Activated CD4-positive, CD25-positive, alpha-beta regulatory T cell treated with anti-CD3 and anti-CD28 coated beads, Interleukin-2, amount 50 U/mL, for 72 hours (primary cell): ENCODE results near the gene SUPT4H1.

Experiments
- DNase-seq: peaks from one replicate; pipeline ENCODE4 v3.0.0; 2021

The SUPT4H1 gene

DNA sequence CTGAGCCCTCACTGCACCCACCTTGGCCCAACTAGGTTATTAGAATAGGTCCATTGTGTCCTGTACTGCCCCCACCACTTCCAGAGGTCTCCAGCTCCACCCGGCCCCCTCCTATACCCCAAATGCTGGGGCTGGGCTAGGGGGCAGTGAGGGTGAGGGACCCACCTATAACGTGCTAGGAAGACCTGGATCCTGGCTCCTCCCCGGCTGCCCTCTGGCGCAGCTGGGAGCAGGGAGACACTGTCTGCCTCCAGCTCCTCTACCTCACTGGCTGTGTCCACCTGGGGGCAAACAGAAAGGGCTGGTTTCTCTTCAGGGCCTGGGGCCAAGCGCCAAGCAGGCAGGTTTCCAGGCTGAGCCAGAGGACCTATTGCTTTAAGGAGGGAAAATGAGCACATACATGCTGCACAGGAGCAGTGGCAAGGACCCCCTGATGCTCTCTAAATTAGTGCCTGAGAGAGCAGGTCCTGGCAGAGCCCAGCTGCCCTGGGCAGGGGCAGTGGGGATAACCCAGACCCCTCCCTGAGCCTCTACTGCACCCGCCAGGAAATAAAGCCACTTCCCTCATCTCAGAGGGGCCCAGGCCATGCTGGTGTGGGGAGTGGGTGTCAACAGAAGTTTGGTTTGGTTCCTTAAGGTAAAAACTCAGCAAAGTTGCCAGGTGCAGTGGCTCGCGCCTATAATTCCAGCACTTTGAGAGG is 35.6 kb downstream of the SUPT4H1 start:
- peak; percentile 32 for DNase-seq

DNA sequence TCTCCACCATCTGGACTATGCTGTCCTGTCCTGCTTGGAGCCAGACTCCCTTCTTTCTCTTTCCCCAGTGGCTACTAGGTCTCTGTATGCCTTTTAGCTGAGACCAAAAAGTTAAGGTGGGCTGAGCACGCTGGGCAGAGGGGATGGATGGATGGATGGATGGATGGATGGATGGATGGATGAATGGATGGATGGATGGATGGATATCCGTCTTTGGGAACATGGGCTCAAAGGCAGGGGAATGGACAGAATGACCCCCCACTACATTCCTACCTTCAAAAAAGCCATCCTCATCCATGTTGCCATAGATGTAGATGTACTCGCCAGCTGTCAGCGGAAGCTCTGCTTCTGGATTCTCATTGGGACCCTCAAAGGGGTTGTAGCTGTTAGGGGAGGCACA is 36.3 kb downstream of the SUPT4H1 start:
- DNase-seq = no peak

DNA sequence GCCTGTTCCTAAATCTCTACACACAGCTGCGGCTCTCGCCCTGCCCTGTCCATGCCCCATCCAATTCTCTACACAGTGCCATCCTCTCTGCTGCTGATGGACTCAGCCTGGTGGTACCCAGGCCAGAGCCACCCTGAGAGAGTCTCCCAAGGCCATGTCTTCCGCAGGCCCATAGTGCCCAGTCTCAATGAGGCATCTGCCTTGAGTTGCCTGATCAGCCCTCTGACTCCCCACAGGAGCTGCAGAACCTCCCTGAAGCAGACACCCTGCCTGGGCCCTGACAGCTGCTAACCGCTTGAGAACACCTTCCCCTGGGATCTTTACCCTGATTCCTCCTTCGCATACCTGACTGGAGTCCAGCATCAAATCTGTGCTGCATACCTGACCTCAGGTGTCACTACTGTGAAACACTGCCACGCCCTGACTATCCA is 36.7 kb downstream of the SUPT4H1 start:
- DNase-seq = peak; percentile 28

DNA sequence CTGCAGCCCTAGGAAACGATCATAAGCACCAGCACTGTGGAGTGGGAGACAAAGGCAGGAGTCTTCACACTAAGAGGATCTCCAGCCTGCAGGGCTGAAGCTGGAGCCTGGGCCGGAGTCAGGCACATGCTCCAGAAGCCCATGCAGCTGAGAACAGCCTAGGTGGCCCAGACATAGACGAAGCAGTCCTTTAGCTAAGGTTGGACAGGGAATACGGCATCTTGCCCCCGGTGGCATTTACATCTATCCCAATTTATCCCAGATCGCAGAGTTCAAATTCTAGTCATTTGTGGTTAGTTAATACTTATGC is 37.3 kb downstream of the SUPT4H1 start:
- DNase-seq = no peak

DNA sequence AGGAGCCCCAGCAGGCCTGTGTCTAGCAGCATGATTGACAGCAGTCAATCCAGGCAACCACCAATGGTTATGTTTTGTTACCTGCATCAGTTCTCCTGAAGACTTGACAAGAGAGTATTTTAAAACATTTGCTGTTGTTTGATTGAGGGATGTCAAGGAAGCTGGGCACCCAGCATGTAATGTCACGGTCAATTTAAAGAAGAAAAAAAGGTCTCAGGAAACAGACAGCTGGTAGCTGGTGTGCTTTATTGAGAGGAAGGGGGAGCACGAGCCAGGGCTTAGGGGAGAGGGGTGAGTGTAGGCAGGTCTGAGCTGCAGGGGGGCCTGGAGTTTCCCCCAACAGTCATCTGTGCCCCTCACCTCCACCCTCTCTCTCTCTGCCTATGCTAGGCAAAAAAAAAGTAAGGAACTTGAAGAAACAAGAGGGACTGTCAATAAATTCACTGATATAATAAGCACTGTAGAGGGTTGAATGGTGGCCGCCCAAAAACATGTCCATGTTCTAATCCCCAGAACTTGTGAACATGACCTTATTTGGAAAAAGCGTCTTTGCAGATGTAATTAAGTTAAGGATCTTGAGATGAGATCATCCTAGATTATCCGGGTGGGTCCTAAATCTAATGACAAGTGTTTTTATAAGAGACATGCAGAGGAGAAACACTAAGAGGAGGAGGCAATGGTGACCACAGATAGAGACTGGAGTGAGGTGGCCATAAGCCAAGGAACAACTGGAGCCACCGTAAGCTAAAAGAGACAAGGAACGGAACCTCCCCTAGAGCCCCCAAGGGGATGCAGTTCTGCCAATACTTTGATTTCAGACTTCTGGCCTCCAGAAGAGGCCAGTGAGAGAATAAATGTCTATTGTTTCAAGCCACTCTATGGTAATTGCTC is 37.9 kb downstream of the SUPT4H1 start:
- peak; percentile 18 for DNase-seq

DNA sequence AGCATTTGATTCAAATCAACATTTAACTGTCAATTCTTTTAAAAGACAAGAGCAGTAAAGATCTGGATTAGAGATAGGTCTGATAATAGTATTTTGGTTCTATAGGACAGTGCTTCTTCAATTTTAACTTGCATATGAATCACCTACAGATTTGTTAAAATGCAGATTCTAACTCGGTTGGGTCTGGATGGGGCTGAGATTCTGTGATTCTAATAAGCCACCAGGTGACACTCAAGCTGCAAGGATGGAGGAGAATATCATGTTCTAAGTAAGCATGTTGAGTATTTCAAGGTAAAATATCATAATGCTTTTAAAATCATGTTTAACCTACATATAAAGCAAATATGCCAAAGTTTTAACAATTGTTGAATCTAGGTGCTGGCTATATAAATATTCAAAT is 39.2 kb downstream of the SUPT4H1 start:
- no peak for DNase-seq

DNA sequence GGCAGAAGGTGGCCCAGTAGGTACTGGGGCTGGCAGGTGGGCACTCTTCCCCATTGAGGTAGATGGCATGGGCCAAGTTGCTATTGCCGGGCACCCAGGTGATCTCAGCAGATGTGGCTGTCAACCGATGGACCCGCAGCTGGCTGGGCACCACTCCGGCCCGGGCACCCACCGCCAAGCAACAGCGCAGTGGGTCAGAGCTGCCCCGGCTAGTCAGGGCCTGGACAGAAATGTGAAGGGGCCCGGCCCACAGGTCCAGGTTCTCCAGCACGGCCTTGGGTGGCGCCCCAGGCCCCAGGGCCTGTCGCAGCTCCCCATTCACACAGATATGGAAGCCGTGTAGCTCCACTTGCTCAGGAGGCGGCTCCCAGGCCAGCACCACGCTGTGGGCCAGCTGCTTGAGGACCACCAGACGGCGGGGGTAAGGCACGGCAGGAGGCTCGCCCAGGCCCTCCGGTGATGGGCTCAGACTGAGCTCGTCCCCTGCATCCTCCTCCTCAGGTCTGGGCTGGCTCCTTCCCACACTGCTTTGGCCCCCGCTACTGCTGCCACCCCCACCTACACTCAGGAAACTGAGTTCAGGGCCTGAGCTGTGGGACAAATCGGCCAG is 39.9 kb downstream of the SUPT4H1 start:
- DNase-seq = peak; percentile 29

DNA sequence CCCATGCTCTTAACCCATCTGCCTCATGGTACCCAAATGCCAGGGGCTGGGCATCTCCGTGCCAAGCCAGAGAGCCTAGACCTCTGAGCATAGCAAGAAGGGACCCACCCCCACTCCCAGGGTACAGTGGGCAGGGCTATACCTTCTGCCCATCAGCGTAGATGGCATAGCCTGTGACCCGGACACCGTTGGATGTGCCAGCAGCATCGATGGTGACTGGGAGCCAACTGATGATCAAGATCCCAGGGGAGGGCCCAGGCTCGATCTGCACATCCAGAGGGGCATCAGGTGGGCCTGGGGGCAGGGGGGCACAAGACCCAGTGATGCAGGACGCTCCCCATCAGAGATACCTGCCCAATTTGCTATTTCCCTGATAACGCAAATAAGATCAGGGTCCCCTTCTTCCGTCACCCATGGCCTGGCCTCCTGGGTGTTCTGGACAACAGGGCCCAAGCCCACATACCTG is 40.5 kb downstream of the SUPT4H1 start:
- peak; percentile 29 for DNase-seq

DNA sequence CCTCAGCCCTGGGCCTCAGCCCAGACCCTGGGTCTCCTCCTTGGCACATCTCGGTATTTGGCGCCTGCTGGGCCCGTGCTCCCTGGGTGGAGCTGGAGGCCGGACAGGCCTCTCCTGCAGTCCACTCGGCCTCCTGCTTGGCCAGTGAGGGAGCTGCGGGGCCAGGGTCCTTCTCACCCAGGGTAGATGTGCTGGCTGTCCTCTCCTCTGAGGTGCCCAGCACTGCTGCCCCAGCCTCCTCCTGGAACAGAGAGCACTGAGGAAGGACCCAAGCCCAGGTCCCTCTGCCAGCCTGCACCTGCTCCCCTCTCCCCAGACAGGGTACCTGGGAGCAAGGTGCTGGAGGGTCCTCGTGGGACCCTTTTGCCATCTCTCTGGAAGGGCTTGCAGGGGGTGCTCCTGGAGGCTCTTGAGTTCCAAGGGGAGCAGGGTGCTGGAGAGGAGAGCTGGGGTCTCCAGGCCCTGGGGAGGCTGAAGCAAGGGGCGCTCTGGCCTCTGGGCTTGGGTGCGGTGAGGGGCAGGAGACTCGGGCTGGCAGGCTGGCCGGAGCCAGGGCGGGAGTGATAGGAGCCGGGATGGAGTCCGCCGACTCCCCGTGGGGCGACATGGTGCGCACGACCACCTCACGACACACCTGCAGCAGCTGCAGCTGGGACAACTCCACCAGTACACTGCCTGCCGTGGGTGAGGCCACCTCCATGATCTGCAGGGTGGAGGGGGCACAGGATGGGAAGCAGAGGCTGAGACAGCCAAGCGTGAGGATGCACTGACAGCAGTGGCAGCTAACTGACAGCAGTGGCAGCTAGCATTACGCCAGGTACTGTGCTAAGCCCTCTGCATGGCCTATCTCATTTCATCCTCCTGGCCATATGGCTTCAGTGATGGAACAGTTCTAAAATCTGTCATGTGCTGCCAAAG is 41.2 kb downstream of the SUPT4H1 start:
- DNase-seq = peak; percentile 30

DNA sequence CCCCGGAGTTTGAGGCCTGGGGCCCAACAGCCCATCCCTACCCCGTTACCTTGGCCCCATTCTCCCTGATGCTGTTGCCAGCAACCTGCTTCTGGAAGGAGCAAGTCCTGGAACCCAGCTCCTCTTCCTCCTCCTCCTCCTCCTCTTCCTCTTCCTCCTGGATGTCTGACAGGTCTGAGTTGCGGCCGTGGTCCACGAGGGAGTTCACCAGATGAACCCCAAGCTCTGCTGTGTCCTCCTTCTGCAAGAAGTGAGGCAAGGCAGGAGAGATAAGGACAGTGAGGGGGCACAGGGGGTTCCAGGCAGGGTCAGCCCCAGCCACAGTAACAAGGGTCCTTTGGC is 42.1 kb downstream of the SUPT4H1 start:
- DNase-seq = no peak

DNA sequence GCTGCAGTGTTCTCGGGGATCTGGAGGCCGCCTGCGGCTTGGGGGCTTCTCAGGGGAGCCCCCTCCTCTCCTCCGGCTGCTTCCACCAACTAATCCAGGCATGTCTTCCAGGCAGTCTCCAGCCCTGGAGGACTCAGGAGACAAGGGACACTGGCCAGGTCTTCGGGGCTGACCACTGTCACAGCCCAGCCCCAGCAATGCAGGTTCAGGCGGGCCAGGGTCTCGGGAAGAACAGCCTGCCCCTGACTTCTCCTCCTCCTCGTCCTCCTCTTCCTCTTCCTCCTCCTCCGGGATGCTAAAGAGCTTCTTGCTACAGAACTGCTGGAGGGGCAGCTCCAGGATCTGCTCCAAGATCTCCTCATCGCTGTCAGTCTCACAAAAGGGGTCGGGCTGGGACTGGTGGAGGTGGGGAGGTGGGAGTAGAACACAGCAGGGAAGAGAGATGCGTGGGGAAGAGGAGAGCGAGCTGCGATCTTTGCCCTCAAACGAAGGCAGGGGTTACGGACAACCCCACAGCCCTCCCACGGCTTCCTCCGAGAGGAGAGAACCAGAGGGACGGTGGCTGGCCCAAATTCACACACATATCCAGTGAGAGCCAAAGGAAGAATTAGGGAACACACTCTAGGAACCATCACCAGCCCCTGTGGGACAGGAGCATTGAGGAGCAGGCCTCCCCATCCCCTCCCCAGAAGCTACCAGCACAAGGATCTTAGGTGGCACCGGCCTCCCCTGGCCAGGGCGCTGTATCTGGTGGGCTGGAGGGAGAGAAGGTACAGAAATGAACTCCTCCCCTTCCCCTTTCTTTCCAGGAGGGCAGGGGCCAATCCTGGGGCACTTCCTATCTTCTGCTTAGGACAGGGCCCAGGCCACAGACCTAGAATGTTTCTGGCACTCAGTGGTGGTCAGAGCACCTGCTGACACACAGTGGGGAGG is 42.8 kb downstream of the SUPT4H1 start:
- DNase-seq = no peak

DNA sequence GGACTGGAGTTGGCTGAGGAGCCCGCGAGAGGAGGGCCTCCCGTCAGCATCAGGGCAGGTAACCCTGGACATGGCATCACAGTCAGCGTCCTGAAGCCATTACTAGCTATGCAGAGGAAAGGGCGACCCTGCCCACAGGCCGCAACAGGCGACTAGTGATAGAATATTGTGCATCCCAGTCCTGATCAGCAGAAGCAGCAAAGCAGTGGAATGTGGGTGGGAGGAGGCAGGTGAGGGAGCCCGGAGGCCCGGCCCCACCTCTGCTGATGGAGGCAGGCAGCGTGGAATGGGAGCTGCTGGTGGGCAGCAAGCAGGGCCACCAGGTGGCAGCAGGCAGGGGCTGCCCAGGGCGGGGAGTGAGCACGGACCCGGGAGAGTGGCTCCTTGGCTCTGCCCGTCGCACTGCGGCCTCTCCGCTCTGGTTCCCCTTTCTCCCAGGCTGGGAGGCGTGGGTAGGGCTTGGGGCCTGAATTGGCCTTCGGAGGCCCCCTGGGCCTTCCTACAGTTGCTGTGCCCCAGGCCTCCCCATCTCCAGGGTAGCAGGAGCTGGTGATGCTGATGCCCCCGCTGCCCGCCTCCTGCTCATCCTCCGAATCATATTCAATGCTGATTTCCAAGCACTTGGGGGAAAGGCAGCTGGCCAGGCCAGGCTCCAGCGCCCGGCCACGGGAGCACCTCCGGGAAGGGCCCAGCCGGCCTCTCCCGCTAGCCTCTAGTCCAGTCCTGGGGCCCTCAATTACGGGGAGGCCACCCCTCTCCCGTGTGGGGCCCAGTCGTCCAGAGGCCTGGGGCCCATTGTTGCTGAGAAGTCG is 43.6 kb downstream of the SUPT4H1 start:
- DNase-seq = no peak

DNA sequence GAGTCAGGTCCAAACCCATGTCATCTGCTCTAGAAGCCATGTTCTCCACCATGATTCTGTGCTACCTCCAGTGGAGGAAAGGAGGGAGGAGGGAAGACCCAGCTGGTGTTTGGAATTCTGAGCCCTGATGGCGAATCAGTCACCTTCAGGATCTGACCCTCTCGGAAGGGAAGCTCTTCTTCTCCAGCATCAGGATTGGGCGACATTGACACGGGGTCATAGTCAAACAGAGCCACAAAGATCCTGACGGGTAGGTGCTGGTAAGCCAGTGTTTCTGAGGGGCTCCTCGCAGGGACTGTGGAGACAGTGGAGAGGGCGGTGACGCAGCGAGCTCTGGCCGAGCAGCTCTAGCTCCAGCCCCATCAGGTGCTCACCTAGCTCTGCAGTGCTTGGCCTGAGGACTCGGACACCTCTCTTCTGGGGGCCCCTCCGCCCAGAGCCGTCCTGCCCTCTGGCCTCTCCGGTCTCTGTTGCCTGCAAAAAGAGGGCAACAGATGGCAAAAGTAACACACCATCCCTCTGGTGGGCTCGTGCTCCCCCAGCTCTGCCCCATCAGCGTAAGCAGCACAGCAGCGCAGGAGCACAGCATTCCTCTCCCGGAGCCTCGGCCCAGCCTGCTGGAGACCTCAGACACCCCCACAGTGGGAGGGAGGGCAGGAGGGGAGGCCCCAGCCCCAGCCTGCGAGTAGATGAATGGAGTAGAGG is 44.4 kb downstream of the SUPT4H1 start:
- no peak for DNase-seq

DNA sequence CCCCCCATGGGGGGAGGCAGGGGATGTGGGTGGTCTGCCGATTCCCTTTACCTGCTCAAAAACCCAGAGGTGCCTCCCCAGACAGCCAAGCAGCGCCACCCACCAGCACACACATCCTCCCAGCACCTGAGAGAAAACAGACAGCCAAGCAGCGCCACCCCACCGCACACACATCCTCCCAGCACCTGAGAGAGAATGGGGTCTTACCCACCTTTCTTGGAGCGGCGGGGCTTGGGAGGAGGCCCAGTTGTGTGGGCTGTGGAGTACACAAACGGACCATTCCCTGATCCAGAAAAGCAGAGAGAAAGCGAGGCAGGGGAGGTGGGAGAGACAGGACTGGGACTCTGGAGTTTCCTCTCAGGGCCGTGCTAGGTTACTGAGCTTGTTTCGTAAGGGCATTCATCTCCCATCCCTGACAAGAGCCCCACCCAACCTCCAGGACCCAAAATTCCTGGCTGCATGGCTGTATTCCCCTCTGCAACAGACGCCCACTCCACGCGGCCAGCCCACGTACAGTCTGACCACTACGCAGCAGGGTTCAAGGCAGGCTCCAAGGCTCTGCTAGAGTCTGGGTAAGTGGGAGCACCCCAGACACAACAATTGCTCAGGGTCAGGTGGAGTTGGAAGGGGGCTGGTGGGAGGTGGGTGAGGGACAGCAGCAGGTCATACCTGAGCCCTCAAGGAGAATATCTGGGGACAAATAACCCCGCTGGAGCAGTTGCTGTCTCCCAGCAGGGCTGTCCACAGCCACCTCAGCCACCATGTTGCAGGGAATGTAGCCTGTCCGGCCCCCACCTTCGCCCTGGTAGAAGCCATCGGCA is 45.7 kb downstream of the SUPT4H1 start:
- peak; percentile 30 for DNase-seq

DNA sequence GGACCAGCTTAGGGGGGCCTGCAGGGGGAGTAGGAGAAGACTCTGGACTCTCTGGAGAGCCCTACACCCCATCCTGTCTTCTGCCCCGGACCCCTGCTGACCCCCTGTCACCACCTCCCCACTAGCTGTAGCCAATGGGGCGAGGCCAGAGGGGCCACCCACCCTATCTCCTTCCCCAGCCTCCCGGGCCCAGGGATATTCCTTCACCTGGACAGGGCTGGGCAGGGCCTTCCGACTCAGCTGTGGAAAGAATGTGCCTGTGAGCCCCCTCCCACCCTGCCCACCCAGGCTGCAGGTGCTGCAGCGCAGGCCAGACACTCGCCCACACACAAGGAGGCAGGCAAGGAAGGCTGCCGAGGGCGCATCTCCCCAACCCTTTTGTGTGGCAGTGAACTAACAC is 46.4 kb downstream of the SUPT4H1 start:
- DNase-seq = no peak

DNA sequence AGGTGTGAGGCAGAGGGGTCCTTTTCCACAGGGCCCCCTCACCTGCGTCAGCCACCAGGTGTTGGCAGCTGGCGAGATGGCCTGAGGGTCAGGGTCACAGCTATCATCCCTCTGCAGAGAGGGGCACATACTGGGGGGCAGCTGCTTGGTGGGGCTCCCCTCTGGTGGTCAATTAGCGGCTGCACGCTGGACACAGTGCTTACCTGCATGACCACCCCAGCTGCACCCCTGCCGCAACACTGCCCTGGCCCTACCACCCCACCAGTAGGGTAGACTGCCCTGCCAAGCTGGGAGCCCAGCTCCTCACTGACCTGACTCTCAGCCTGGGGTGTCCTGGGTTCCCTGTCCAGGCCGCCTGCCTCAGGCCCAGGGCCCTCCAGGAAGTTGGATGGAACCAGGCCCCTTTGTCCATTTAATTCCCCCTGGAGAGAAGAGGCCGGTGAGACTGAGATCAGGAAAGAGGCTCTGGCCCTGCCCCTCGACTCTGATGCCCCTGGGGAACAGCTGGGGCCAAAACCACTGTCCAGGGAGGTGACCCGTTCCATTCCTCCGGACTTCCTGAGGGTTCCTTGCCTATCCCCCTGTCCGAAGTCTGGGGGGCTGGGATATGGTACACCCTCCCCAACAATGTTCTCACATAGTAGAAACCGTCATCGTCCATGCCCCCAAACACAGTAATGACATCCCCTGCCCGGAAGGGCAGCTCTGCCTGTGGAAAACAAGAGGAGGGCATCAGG is 47.1 kb downstream of the SUPT4H1 start:
- DNase-seq = peak; percentile 29

DNA sequence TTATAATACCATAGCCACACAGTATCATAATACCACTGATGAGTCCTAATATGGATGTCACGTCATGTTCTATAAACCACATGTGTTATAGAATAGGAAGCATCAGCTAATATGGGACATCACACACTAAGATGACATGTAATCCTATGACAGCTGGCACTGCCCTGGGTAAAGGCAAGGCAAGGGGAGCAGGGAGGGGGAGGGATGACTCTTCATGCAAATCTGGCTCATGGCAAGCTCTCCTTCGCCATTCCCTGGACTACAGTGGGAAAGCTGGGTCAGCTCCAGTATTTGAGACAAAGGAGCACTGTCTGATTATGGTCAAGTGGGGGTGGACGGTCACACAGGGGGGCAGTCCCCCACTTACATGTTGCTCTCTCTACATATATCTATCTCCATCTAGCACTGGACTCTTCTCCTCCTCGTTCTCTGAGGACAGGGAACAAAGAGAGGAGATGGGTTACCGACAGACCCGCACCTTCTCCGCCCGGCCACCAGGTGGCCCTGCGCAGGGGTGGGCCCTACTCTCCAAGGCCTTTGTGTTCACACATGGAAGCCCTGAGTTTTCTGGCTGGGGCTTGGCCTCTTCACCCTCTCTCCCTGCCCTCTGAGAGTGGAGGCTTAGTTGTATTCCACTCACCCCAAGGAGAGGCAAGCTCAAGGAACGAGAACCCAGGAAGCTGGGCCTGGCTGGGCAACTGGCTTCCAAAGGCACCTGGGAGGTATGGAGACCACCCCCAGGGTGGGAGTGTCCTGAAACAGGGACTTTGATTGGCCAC is 47.8 kb downstream of the SUPT4H1 start:
- DNase-seq = peak; percentile 54
